Coronary artery (tissue), 2 donors: Measurements from ENCODE around the gene SEMA6B.

Source experiments
- DNase-seq: peaks from one replicate; pipeline ENCODE4 v3.0.0-alpha.2; 2017; ENCODE audit warnings: low spot score
- H3K27ac ChIP-seq, 2 donors: fragments of 200-600 bp; sonication (generic); one replicate each; pipeline ENCODE4 v1.5.1; 2016 to 2019
- H3K4me3 ChIP-seq: fragments of 200-600 bp; sonication (generic); 2 replicates; pipeline ENCODE4 v1.5.1; 2016; ENCODE audit warnings: mild to moderate bottlenecking, moderate library complexity
- TF ChIP-seq, protein P1 (sequence below): fragments of 200-600 bp; sonication (generic); IDR thresholded peaks from one replicate; pipeline ENCODE4 v1.5.1; 2019; ENCODE audit warnings: antibody characterized with exemption

The SEMA6B gene

GRCh38 chr19:4581666-4582553 lies 22.4 kb upstream of the SEMA6B start:
- Histone ChIP-seq H3K27ac (peak overlapping the region in 1 of 2 donors; percentile 35), H3K4me3 (peak overlapping the region; percentile 59)
- TF ChIP-seq, protein P1, sequence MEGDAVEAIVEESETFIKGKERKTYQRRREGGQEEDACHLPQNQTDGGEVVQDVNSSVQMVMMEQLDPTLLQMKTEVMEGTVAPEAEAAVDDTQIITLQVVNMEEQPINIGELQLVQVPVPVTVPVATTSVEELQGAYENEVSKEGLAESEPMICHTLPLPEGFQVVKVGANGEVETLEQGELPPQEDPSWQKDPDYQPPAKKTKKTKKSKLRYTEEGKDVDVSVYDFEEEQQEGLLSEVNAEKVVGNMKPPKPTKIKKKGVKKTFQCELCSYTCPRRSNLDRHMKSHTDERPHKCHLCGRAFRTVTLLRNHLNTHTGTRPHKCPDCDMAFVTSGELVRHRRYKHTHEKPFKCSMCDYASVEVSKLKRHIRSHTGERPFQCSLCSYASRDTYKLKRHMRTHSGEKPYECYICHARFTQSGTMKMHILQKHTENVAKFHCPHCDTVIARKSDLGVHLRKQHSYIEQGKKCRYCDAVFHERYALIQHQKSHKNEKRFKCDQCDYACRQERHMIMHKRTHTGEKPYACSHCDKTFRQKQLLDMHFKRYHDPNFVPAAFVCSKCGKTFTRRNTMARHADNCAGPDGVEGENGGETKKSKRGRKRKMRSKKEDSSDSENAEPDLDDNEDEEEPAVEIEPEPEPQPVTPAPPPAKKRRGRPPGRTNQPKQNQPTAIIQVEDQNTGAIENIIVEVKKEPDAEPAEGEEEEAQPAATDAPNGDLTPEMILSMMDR, result no peak
- DNase-seq, result no peak

DNA sequence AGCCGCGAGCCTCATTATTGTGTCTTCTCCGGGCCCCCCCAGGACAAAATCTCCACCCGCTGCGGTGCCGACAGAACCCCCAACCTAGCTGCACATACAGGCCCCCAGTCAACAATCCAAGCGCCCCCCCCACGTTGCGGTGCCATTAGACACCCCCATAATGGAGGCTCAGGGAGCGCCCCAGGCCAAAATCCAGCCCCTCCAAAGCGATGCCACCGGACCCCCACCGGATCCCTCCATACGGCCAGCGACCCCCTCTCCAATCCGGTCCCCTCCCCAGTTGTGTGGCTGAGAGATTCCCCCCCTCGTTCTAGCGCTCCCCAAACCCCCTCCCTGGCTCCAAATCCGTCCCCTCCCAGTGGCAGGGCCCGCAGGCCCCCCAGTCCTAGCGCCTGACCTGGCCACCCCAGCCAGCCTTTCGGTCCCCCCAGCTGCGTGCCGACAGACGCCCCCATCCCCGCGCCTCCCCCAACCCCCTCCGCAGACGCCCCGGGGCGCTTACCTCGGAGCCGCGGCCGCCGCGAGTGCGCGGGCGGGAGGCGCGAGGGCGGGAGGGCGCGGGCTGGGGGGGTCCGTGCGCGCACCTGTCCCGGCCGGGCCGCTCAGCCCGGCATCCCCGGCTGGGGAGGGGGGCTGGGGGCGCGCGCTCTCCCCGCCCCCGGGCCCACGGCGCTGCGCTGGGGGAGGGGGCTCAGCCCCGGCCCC lies 21.6 kb upstream of the SEMA6B start:
- Histone ChIP-seq H3K4me3 (peak overlapping the region; percentile 59), H3K27ac (peak overlapping the region in 1 of 2 donors; percentile 35)
- TF ChIP-seq, protein P1, result no peak
- no peak for DNase-seq

- TF ChIP-seq, protein P1, result no peak
- H3K4me3 ChIP-seq, result peak overlapping the region; percentile 59
- H3K27ac ChIP-seq, result peak overlapping the region in 1 of 2 donors; percentile 35
- no peak for DNase-seq
Measured at GRCh38 chr19:4580021-4580901, 20.8 kb upstream of the SEMA6B start.

- DNase-seq, result no peak
- Histone ChIP-seq H3K4me3 (no peak overlapping the region), H3K27ac (no peak overlapping the region)
- TF ChIP-seq, protein P1, result no peak
Measured at GRCh38 chr19:4579389-4579788, 19.9 kb upstream of the SEMA6B start.

DNA sequence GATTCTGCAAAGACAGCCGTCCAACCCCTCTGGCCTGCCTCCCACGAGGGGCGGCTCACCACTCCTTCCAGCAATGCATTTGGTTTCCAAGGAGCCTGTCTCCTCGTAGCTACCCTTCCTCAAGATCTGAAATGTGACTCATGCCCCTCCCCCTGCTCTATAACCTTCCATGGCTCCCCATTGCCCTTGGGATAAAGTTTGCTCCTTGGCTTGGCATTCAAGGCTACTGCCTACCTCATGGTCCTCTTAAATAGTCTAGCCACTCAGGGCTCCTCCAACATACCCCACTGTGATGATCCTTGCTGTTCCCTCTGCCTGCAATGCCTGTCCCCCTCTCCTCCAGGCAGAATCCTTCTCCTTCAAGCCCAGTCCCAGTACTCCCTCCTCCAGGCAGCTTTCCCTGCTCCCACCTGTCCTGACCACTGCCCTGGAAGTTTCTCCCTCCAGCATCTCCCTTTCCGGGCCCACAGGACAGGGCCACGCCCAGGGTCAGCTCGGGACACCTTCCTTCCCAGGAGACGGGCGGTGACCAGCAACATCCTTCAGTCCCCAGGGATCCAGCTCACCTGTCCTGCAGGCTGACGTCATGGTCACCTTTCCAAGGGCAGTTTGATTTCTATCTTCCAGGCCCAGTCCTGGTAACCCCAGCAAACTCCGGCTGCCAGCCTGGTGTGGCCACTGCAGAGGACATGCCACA lies 19.2 kb upstream of the SEMA6B start:
- Histone ChIP-seq H3K4me3 (no peak overlapping the region), H3K27ac (no peak overlapping the region)
- TF ChIP-seq, protein P1, result no peak
- no peak for DNase-seq

DNA sequence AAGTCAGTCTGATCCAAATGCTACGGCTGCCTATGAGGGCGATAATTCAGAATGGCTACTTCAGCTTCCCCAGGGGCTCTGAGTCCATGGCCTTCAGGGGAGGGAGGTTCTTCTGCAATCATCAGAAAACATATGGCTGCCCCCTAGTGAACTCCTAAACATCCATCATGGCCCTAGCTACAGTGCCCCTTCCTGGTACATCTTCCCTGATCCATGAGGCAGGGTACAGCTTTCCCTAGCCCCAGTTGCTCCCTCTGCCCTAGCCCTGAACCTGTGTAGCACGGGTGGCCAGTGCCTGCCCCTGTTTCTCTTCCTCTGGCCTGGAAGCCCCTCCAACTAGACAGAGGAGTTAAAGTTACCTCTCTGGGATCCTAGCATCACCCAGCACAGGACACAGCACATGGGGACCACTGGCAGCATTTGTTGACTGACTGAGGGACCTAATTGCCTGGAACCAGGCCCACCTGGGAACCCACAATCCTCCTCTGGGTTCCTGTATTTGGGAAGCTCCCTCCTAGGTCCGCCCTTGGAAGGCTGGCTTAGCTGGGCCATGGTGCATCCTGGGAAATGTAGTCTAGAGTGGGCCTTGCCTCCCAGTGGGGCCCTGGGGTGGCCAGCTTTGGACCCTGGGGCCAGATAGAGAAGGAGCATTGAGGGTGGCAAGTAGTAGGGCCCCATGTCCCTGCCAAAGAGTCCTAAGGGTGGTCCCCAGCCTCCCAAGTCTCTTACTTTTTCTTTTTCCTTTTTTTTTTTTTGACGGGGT lies 17.7 kb upstream of the SEMA6B start:
- TF ChIP-seq, protein P1, result no peak
- Histone ChIP-seq H3K4me3 (no peak overlapping the region), H3K27ac (no peak overlapping the region)
- no peak for DNase-seq
